ENCODE measurements around the gene GARIN5A.
"Not testable (repeated sequence)": the region's sequence is repeated elsewhere in the genome, so short reads cannot be mapped to it uniquely, and the experiment has no call there.

GARIN5A gene

GRCh38 chr19:50465000-50465399, 11.6 kb downstream of the GARIN5A start:
- DNase-seq (ENCODE audit: low read depth): no peak

DNA sequence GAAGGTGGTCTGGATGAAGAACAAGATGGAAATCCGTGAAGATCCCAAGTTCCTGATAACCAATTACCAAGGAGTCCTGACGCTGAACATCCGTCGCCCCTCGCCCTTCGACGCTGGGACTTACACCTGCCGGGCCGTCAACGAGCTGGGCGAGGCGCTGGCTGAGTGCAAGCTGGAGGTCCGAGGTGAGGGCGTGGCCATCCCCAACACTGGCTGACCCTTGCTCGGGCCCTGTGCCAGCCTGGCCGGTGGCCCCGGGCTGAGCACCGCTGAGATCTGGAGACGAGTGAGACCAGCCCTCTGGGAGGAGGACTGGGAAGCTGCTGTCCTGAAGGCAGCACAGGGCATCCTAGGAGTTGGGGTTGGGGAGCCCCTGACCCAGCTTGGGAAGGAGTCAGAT, 12.3 kb downstream of the GARIN5A start:
- DNase-seq (ENCODE audit: low read depth): no peak

DNA sequence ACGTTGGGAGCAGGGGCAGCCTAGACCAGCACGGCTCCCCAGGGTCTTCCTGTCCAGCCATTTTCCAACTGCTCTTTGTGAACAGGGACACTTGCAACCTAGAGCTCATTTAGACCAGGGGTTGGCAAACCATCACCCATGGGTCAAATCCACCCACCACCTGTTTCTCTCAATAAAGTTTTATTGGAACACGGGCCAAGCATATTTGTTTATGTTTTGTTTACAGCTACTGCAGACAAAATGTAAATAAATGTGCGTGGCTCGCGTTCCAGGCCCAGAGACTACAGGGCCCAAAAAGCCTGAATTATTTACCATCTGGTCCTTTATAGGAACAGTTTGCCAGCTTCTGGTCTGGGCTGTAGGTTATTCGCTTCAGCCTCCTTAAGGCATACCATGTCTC, 13.7 kb downstream of the GARIN5A start:
- no peak for DNase-seq (ENCODE audit: low read depth)

- DNase-seq (ENCODE audit: low read depth): peak; percentile 44
These were observed 15.4 kb downstream of the GARIN5A start for GRCh38 chr19:50461066-50461875.

DNA sequence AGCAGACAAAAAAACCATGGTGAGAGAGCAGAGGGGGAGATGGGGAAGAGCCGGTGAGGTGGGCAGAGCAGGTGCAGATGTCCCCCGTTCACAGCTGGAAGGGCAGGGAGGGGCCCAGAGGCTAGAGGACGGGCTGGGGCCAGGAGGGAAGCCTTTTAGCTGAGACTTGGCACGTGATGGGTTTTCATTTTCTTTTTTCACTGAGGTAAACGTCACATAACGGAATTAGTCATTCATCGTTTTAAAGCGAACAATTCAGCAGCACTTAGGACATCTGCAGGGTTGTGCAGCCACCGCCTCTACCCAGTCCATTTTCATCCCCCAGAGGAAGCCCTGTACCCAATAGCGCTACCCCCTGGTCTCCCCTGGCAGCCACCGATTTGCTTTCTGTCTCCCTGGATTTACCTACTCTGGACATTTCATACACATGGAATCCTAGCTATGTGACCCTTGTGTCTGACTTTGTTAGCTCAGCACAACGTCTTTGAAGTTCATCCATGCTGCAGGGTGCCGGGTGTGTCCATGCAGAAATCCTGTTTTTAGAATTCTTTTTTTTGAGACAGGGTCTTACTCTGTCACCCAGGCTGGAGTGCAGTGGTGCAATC, 16.4 kb downstream of the GARIN5A start:
- no peak for DNase-seq (ENCODE audit: low read depth)

GRCh38 chr19:50459638-50460037, 17.0 kb downstream of the GARIN5A start:
- DNase-seq (ENCODE audit: low read depth): no peak

GRCh38 chr19:50459067-50459456, 17.6 kb downstream of the GARIN5A start:
- no peak for DNase-seq (ENCODE audit: low read depth)

DNA sequence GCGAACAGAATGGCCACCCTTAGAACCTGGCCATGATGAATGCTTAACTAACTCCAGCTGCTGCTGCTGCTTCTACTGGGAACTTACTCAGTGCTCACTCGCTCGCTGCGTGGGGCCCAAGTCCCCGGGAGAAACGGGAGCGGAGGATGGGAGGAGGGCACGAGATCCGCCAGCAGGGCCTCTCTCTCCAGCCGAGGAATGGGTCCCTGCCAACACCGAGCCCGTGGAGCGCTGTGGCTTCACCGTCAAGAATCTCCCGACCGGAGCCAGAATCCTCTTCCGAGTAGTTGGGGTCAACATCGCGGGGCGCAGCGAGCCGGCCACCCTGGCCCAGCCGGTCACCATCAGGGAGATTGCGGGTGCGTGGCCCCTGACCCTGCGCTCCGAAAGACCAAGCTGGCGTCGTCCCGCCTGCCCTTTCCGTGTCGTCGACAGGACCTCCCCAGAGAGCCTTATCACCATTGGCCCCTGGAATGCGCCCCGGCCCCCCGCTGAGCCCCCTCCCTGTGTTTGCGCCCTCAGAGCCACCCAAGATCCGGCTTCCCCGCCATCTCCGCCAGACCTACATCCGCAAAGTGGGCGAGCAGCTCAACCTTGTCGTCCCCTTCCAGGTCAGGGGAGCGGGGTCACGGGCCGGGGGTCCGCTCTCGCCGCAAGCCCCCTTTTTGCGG, 18.1 kb downstream of the GARIN5A start:
- no peak for DNase-seq (ENCODE audit: low read depth)

GRCh38 chr19:50457300-50457699, 19.3 kb downstream of the GARIN5A start:
- no peak for DNase-seq (ENCODE audit: low read depth)

DNA sequence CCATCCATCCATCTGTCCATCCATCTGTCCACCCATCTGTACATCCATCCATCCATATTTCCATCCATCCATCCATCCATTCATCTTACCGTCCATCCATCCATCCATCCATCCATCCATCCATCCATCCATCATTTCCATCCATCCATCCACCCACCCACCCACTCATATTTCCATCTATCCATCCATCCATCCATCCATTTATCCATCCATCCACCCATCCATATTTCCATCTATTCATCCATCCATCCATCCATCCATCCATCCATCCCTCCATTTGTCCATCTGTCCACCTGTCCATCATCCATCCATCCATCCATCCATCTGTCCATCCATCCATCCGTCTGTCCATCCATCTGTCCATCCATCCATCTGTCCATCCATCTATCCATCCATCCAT, 20.7 kb downstream of the GARIN5A start:
- DNase-seq (ENCODE audit: low read depth): no peak

- DNase-seq (ENCODE audit: low read depth): no peak
These were observed 23.4 kb downstream of the GARIN5A start for GRCh38 chr19:50453243-50453642.

DNA sequence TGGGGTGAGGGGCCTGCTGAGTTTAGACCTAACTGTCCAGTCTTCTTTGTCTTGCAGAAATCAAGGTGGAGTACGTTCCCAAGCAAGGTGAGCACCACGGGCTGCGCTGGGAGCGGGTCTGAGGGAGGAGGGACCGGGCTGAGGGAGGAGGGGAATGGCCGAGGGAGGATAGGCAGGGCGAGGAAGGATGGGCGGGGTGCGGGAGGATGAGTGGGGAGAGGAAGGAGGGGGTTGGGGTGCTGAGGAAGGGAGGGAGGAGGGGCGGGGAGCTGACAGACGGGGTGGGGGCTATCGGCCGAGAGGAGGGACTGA, 25.5 kb downstream of the GARIN5A start:
- no peak for DNase-seq (ENCODE audit: low read depth)

- DNase-seq (ENCODE audit: low read depth): no peak
These were observed 26.1 kb downstream of the GARIN5A start for GRCh38 chr19:50450369-50451222.

GRCh38 chr19:50449236-50449899, 27.3 kb downstream of the GARIN5A start:
- DNase-seq (ENCODE audit: low read depth): no peak

DNA sequence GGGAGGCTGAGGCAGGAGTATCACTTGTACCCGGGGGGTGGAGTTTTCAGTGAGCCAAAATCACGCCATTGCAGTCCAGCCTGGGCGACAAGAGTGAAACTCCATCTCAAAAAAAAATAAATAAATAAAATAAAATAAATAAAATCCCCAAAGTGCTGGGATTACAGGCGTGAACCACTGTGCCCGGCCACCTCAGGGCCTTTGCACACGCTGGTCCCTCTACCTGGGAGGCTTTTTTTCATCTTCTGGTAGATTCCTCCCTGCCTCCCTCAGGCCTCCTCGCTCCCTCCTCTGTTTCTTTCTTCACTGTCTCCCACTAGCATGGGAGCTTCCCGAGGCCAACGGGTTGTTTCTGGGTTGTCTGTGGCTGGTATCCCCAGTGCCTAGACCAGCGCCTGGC, 28.9 kb downstream of the GARIN5A start:
- DNase-seq (ENCODE audit: low read depth): no peak

DNA sequence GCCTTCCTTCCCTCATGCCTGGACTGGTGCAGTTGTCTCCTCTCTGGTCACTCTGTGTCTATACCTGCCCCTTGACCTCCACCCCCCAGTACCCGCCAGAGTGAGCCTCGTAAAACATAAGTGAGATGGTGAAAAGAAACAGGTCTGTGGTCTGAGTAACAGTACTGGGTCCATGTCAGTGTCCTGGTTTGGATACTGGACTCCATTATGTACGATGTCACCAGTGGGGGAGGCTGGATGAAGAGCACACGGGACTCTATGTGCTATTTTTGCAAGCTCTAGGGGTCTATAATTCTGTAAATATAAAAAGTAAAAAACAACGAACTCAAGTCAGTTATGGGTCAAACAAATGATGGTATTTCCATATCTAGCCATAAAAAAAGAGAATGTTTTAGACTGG, 29.6 kb downstream of the GARIN5A start:
- no peak for DNase-seq (ENCODE audit: low read depth)

DNA sequence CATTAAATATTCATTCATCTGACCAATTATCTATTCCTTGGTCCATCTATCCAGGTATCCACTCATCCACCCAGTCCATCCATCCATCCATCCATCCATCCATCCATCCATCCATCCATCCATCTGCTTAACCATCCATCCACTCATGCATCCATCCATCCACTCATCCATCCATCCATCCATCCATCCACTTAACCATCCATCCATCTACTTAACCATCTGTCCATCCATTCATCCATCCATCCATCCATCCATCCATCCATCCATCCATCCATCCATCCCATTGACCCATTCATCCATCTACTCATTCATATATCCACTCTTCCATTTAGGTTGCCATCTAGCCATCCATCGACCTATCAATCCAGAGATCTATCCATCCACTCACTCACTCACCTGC, 32.6 kb downstream of the GARIN5A start:
- DNase-seq (ENCODE audit: low read depth): no peak

DNA sequence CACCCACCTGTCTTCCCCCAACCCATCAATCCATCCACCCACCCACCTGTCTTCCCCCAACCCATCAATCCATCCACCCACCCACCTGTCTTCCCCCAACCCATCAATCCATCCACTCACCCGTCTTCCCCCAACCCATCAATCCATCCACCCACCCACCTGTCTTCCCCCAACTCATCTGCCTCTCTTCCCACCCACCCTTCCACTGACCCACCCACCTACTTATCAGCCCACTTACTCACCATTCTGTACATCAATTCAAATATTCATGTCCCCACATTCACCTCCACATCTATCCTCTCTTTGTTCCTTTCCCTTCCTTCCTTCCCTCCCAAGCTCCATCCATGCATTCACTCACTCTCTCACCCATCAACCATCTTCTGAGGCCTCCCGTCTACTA, 37.5 kb downstream of the GARIN5A start:
- not testable (repeated sequence) for DNase-seq (ENCODE audit: low read depth)

- DNase-seq (ENCODE audit: low read depth): no peak
These were observed 38.7 kb downstream of the GARIN5A start for GRCh38 chr19:50437862-50438449.

GRCh38 chr19:50435627-50436026, 41.0 kb downstream of the GARIN5A start:
- DNase-seq (ENCODE audit: low read depth): no peak

DNA sequence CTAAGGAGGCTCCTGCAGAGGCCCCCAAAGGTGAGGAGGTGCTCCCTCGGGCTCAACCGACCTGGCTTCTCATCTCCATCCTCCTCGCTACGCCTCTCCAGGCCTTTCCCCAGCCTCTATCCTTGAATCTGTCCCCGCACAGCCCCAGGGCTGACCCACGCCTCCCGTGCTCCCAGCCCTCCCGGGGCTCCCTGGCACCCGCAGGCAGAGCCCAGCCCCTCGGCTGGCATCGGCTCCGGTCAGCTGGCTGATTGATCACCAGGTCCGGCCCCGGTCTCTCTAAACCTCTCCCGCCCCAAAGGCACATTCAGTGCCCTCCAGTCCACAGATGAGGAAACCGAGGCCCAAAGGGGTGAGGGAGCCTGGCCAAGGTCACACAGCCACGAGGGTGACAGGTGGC, 41.4 kb downstream of the GARIN5A start:
- no peak for DNase-seq (ENCODE audit: low read depth)

DNA sequence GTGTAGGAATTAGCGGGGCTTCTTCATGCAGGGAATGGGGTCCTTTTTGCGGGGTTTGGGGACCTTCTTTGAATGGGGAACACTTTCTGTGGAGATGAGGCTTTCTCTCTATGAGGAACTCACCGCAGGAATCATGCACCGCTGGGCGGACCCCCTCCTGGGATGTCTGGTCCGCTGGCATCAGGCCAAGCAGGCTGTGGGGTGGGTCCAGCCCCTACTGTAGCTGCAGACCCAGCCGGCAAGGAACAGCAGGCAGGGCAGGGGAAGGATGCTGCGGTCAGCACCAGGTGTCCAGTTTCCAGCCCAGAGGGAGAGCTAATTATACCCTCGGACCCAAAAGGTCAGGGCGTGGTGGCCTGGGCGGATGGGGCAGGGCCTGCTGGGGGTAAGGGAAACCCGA, 42.1 kb downstream of the GARIN5A start:
- no peak for DNase-seq (ENCODE audit: low read depth)

All from fibroblast of the conjunctiva (primary cell).